ENCODE data around the gene ARG2. TPM values are rescaled to one million over a fixed set of nuclear protein-coding genes. Genes with fewer than 3 reads are reported as not detected.

The ARG2 gene
- total RNA-seq, 1 donor from 2014 or later = 59.1 TPM

GRCh38 chr14:67674480-67675218 lies 54.9 kb downstream of the ARG2 start, which contains the start of gene VTI1B:
TSS of gene VTI1B (minus strand) at chr14:67674632. CDS start at chr14:67674489, 143 bp downstream.
- DNase-seq (ENCODE audit: low spot score in 2 of 2) = peak; percentile 80 to 85
- no peak for FAIRE-seq

GRCh38 chr14:67675219-67675582 lies 55.5 kb downstream of the ARG2 start:
- no peak for FAIRE-seq
- no peak for DNase-seq (ENCODE audit: low spot score in 2 of 2)

GRCh38 chr14:67679006-67679405 lies 59.3 kb downstream of the ARG2 start:
- FAIRE-seq = no peak
- no peak for DNase-seq (ENCODE audit: low spot score in 2 of 2)

GRCh38 chr14:67680121-67680602 lies 60.4 kb downstream of the ARG2 start:
- DNase-seq (ENCODE audit: low spot score in 2 of 2) (no peak), FAIRE-seq (no peak)

GRCh38 chr14:67680941-67681340 lies 61.2 kb downstream of the ARG2 start:
- FAIRE-seq (no peak), DNase-seq (ENCODE audit: low spot score in 2 of 2) (no peak)

- no peak for FAIRE-seq
Measured at GRCh38 chr14:67683842-67684241, 64.1 kb downstream of the ARG2 start.

GRCh38 chr14:67690011-67690410 lies 70.3 kb downstream of the ARG2 start:
- no peak for DNase-seq (ENCODE audit: low spot score in 2 of 2)
- FAIRE-seq = no peak

More at GRCh38 chr14:67683842-67684241, 64.1 kb downstream of the ARG2 start:
- DNase-seq (ENCODE audit: low spot score in 2 of 2) = no peak

GRCh38 chr14:67694791-67695393 lies 75.2 kb downstream of the ARG2 start:
- FAIRE-seq (no peak), DNase-seq (ENCODE audit: low spot score in 2 of 2) (peak in 1 of 2 donors; percentile 70)

- DNase-seq (ENCODE audit: low spot score in 2 of 2) = peak; percentile 45 to 79
- no peak for FAIRE-seq
Measured at GRCh38 chr14:67695394-67695949, 75.8 kb downstream of the ARG2 start, which contains the start of gene RDH11. TSS of gene RDH11 (minus strand) at chr14:67695764. CDS start at chr14:67695703, 61 bp downstream.

- FAIRE-seq (no peak), DNase-seq (ENCODE audit: low spot score in 2 of 2) (no peak)
Measured at GRCh38 chr14:67697006-67697405, 77.3 kb downstream of the ARG2 start.

- DNase-seq (ENCODE audit: low spot score in 2 of 2) = no peak
- no peak for FAIRE-seq
Measured at GRCh38 chr14:67698179-67698578, 78.5 kb downstream of the ARG2 start.

Small RNA genes lying within 50 kb of the gene (small RNA-seq; reads per million reads assigned to genes)
- not detected for gene AL132640.3
- not detected for gene RF00019
- gene RNA5SP386 = not detected

Other genes with a start within 250 kb of the ARG2 start
- 0.41 TPM for gene PLEK2, start 207.8 kb upstream of the ARG2 start, total RNA-seq
- gene TMEM229B, start 131.2 kb upstream of the ARG2 start, total RNA-seq = 22.4 TPM
- 7.3 TPM for gene PLEKHH1, start 86.6 kb upstream of the ARG2 start, total RNA-seq
- 29.8 TPM for gene PIGH, start 19.7 kb upstream of the ARG2 start, total RNA-seq
- 40.4 TPM for gene VTI1B, start 54.7 kb downstream of the ARG2 start, total RNA-seq
- 128 TPM for gene RDH11, start 75.8 kb downstream of the ARG2 start, total RNA-seq
- gene RDH12, start 82.0 kb downstream of the ARG2 start, total RNA-seq = 0.82 TPM
- gene ZFYVE26, start 196.7 kb downstream of the ARG2 start, total RNA-seq = 14.7 TPM
- 5.3 TPM for gene RAD51B, start 199.9 kb downstream of the ARG2 start, total RNA-seq